ENCODE results near the gene IKBKE.

Gene IKBKE

DNA sequence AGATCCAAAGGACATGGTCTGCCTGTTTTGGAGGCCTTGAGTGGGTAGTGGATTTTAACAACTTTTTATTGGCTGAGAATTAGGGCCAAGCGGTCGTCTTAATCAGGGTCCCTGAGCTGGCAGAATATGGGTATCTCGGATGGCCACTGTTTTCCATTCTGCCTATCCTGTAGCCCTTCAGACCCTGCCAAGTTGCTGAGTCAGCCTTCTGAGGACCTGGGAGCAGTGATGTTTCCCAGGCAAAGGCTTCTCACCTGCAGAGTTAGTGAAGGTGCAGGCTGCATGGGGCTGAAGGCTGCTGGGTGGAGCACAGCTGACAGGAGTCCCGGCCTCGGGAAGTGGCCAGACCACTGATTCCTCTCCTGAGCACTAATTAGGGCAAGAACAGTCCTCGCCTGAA is 48.5 kb downstream of the IKBKE start:
- H3K27me3 ChIP-seq (ENCODE audit: insufficient read depth, low read length): no peaks in the 10 kb centered on the region
- H3K4me1 ChIP-seq (ENCODE audit: insufficient read depth, low read length): no peaks in the 10 kb centered on the region
- no peak overlapping the region for H3K4me3 ChIP-seq (ENCODE audit: low read length)
- no peak overlapping the region for H3K27ac ChIP-seq (ENCODE audit: low read length)
- H3K36me3 ChIP-seq (ENCODE audit: insufficient read depth, low read depth, low read length): no peaks in the 10 kb centered on the region
- no peak overlapping the region for H3K9ac ChIP-seq (ENCODE audit: low read depth, low read length)
- no peaks in the 10 kb centered on the region for H3K9me3 ChIP-seq (ENCODE audit: insufficient read depth, low read depth, low read length)

DNA sequence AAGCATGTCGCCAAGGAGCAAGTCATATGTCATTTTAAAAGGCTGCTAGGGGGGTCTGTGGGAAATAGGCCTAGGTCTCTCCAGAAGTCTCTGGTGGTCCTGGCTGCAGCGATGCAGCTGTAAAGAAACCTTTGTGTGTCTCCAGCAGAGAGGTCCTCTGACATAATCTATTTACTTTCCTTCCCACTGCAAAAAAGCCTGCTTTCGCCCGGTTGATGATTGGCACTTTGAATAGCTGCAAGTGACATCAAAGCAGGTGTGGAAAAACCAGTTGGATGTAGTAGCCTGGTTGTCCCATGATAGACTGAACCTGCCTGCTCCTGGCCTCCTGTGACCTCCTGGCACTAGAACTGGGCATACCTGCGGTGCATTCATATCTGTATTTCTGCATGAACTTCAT is 50.9 kb downstream of the IKBKE start:
- Histone ChIP-seq H3K27ac (ENCODE audit: low read length) (no peak overlapping the region), H3K36me3 (ENCODE audit: insufficient read depth, low read depth, low read length) (no peaks in the 10 kb centered on the region), H3K27me3 (ENCODE audit: insufficient read depth, low read length) (no peaks in the 10 kb centered on the region), H3K4me3 (ENCODE audit: low read length) (no peak overlapping the region), H3K9me3 (ENCODE audit: insufficient read depth, low read depth, low read length) (no peaks in the 10 kb centered on the region), H3K4me1 (ENCODE audit: insufficient read depth, low read length) (no peaks in the 10 kb centered on the region), H3K9ac (ENCODE audit: low read depth, low read length) (no peak overlapping the region)

DNA sequence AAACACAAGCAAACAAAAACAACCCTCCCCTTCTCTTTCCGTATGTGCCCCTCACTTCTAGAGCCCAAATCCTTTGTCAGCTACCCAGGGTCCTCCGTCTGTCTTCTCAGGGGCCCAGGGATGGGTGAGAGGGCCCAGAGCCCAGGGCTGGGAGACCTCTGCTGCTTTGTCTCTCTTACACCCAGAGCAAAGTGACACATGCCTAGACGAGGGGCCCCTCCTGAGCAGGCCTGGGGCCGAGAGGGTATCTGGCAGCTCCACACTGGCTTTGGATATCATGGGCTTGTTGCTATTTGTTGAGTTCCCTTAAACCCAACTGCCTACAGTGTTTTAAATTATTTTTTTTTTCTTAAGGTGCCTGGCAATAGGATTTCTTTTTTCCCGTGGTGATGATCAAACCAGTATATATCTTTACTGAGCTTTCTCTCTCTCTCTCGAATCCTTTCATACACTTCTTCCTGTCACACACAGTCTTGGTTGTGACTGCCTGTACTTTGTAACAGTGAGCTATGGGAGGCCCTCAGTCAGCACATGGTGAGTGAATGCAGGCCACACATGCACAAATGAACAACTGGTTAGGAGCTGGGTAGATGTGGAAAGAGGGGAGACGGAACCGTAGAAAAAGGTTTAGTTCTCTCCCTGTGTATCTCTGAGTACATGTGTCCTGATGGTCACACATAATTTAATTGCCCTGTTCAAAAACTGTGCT is 51.6 kb downstream of the IKBKE start:
- Histone ChIP-seq H3K4me3 (ENCODE audit: low read length) (no peak overlapping the region), H3K27me3 (ENCODE audit: insufficient read depth, low read length) (no peaks in the 10 kb centered on the region), H3K9ac (ENCODE audit: low read depth, low read length) (no peak overlapping the region), H3K27ac (ENCODE audit: low read length) (no peak overlapping the region), H3K36me3 (ENCODE audit: insufficient read depth, low read depth, low read length) (no peaks in the 10 kb centered on the region), H3K4me1 (ENCODE audit: insufficient read depth, low read length) (no peaks in the 10 kb centered on the region), H3K9me3 (ENCODE audit: insufficient read depth, low read depth, low read length) (no peaks in the 10 kb centered on the region)

DNA sequence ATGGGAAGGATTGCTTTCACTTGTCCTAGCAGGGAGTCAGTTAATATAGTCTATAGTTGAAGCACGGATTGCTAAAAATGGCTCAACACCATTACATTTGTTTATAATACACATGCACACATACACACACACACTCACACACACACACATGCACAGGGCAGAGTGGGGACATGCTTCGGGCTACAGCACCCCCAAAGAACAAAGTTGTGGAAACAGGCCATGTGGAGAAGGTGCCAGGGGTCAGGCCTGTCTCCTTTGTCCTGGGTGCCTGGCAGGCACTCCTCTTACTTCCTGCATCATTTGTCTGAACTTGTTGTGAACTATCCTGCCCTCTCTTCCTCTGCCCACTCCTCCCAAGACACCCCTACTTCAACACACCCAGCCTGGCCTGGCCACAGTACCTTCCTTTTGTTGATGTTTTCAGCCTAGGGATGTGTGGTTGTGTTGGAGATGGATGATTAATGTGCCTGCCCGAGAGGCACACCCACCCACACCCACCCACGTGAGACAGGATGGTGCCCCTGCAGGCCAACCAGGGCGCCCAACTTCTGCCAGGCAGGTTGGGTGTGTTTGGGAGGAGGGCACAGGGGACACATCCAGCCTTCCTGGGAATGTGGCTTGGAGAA is 54.6 kb downstream of the IKBKE start:
- no peak overlapping the region for H3K4me3 ChIP-seq (ENCODE audit: low read length)
- H3K9me3 ChIP-seq (ENCODE audit: insufficient read depth, low read depth, low read length): no peaks in the 10 kb centered on the region
- H3K27ac ChIP-seq (ENCODE audit: low read length): no peak overlapping the region
- no peaks in the 10 kb centered on the region for H3K27me3 ChIP-seq (ENCODE audit: insufficient read depth, low read length)
- no peak overlapping the region for H3K9ac ChIP-seq (ENCODE audit: low read depth, low read length)
- no peaks in the 10 kb centered on the region for H3K4me1 ChIP-seq (ENCODE audit: insufficient read depth, low read length)
- no peaks in the 10 kb centered on the region for H3K36me3 ChIP-seq (ENCODE audit: insufficient read depth, low read depth, low read length)

DNA sequence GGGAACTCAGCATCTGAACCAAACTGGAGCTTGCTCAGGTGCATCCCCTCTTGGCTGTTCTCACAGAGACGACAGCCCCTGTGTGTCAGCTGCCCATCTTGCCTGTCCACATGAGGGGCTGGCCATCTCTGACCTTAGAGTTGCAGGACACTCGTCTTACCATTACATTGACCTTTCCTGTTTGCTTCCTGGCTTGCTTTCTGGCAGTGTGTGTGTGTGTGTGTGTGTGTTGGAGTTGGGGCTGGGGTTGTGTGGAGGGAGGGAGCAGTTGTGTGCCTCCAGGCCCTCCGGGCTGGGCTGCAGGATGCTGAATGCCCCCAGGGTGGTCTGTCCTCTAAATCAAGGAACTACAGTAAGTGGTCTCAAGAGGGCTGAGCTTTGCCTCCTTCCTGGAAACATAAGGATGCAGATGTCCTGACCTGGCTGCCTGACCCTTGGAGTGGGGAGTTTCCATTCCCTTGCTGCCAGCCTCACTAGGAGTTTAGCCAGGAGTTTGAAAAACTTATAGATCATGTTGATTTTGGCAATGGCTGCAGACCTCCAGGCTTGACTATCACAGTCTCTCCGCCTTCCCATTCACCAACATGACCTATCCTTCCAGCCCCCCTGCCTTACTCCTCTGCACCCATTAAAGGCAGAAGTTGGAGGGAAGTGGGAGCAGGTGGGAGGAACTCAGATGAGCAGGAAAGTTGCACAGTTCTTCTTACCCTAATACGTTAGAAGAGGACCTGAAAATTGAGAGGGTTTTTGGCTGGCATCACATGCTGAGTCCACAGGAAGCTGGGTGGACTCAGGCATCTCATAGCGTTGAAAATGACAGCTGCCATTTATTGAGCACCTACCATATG is 56.0 kb downstream of the IKBKE start:
- Histone ChIP-seq H3K4me1 (ENCODE audit: insufficient read depth, low read length) (no peaks in the 10 kb centered on the region), H3K9me3 (ENCODE audit: insufficient read depth, low read depth, low read length) (no peaks in the 10 kb centered on the region), H3K36me3 (ENCODE audit: insufficient read depth, low read depth, low read length) (no peaks in the 10 kb centered on the region), H3K4me3 (ENCODE audit: low read length) (no peak overlapping the region), H3K9ac (ENCODE audit: low read depth, low read length) (no peak overlapping the region), H3K27ac (ENCODE audit: low read length) (no peak overlapping the region), H3K27me3 (ENCODE audit: insufficient read depth, low read length) (no peaks in the 10 kb centered on the region)

DNA sequence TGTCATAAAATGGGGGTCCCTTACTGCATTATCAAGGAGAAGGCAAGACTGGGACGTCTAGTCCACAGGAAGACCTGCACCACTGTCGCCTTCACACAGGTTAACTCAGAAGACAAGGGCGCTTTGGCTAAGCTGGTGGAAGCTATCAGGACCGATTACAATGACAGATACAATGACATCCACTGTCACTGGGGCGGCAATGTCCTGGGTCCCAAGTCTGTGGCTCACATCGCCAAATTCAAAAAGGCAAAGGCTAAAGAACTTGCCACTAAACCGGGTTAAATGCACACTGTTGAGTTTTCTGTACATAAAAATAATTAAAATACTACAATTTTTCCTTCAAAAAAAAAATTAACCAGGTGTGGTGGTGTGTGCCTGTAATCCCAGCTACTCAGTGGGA is 59.1 kb downstream of the IKBKE start:
- H3K36me3 ChIP-seq (ENCODE audit: insufficient read depth, low read depth, low read length): no peaks in the 10 kb centered on the region
- H3K4me3 ChIP-seq (ENCODE audit: low read length): no peak overlapping the region
- H3K9ac ChIP-seq (ENCODE audit: low read depth, low read length): no peak overlapping the region
- no peaks in the 10 kb centered on the region for H3K9me3 ChIP-seq (ENCODE audit: insufficient read depth, low read depth, low read length)
- H3K27ac ChIP-seq (ENCODE audit: low read length): no peak overlapping the region
- H3K27me3 ChIP-seq (ENCODE audit: insufficient read depth, low read length): no peaks in the 10 kb centered on the region
- H3K4me1 ChIP-seq (ENCODE audit: insufficient read depth, low read length): no peaks in the 10 kb centered on the region

DNA sequence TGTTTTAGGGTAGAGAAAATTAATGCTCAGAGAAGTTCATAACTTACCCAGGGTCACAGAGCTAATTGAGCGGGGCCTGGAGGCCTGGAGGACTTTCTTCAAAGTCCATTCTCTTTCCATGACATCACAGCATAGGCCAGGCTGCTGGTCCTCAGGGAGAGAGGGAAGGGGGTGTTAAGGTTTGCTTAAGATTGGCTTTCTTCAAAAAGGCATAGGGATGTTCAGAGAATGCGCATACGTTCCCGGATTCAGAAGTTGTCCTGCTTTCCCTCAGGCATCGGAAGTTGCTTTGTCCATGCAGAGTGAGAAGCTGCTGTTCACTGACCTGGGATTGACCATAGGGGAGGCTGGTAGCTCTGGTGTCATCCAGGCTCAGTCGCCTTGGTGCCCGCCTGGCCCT is 62.1 kb downstream of the IKBKE start:
- H3K27ac ChIP-seq (ENCODE audit: low read length): no peak overlapping the region
- no peaks in the 10 kb centered on the region for H3K4me1 ChIP-seq (ENCODE audit: insufficient read depth, low read length)
- no peaks in the 10 kb centered on the region for H3K27me3 ChIP-seq (ENCODE audit: insufficient read depth, low read length)
- no peak overlapping the region for H3K9ac ChIP-seq (ENCODE audit: low read depth, low read length)
- no peak overlapping the region for H3K4me3 ChIP-seq (ENCODE audit: low read length)
- H3K36me3 ChIP-seq (ENCODE audit: insufficient read depth, low read depth, low read length): no peaks in the 10 kb centered on the region
- H3K9me3 ChIP-seq (ENCODE audit: insufficient read depth, low read depth, low read length): no peaks in the 10 kb centered on the region

DNA sequence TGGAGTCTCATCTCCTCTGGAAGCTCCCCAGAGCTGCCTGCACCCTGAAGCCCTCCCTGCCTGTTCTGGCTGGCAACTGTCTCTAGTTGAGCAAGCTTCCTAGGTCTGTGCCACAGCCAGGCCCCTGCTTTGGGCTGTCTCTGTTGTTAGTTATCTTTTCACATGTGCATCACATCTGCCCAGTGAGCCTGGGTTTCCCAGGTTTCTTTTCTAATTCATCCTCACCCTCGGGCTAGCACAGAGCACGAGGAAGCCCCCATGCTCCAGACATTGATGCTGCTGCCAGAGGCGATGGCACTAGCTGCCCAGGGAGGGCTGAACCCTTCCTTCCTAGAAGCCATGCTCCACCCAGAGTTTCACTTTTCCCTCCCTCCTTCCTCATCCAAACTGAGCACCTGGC is 64.3 kb downstream of the IKBKE start:
- no peak overlapping the region for H3K4me3 ChIP-seq (ENCODE audit: low read length)
- H3K4me1 ChIP-seq (ENCODE audit: insufficient read depth, low read length): no peaks in the 10 kb centered on the region
- H3K36me3 ChIP-seq (ENCODE audit: insufficient read depth, low read depth, low read length): no peaks in the 10 kb centered on the region
- no peak overlapping the region for H3K9ac ChIP-seq (ENCODE audit: low read depth, low read length)
- no peaks in the 10 kb centered on the region for H3K27me3 ChIP-seq (ENCODE audit: insufficient read depth, low read length)
- H3K27ac ChIP-seq (ENCODE audit: low read length): no peak overlapping the region
- no peaks in the 10 kb centered on the region for H3K9me3 ChIP-seq (ENCODE audit: insufficient read depth, low read depth, low read length)

DNA sequence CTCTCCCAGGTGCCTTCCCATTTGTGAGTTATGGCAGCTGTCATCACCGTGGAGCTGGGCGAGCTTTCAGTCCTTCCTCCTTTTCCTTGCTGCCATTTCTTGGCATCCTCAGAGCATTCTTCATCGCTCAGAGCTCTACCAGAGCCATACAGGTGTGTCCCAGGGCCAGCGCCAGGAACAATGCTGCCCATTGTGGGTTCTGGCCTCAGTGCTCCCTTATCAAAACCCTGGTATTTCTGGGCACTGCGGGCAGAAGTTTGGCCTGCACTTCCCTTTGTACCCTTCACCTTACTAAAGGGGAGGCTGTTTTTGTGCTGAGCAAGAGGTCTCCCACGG is 65.5 kb downstream of the IKBKE start:
- Histone ChIP-seq H3K4me3 (ENCODE audit: low read length) (no peak overlapping the region), H3K9me3 (ENCODE audit: insufficient read depth, low read depth, low read length) (no peaks in the 10 kb centered on the region), H3K4me1 (ENCODE audit: insufficient read depth, low read length) (no peaks in the 10 kb centered on the region), H3K27ac (ENCODE audit: low read length) (no peak overlapping the region), H3K36me3 (ENCODE audit: insufficient read depth, low read depth, low read length) (no peaks in the 10 kb centered on the region), H3K27me3 (ENCODE audit: insufficient read depth, low read length) (no peaks in the 10 kb centered on the region), H3K9ac (ENCODE audit: low read depth, low read length) (no peak overlapping the region)

DNA sequence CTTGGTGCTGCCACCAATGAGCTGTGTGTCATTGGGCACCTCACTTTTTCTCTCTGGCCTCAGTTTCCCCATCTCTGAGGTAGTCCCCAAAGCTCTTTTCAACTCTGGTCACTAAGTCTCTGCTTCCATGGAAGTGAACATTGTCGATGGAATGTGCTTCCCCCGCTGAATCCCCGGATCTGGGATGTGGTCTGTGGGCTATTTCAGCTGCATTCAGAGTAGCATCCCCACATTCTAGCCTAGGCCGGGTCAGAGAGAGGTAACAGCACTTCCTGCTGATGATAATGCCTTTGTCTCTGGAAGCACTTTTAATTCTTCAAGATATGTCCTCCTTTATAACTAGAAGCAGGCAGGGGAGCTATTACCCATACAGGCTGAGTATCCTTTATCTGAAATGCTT is 66.9 kb downstream of the IKBKE start:
- no peaks in the 10 kb centered on the region for H3K9me3 ChIP-seq (ENCODE audit: insufficient read depth, low read depth, low read length)
- no peaks in the 10 kb centered on the region for H3K36me3 ChIP-seq (ENCODE audit: insufficient read depth, low read depth, low read length)
- H3K27ac ChIP-seq (ENCODE audit: low read length): no peak overlapping the region

DNA sequence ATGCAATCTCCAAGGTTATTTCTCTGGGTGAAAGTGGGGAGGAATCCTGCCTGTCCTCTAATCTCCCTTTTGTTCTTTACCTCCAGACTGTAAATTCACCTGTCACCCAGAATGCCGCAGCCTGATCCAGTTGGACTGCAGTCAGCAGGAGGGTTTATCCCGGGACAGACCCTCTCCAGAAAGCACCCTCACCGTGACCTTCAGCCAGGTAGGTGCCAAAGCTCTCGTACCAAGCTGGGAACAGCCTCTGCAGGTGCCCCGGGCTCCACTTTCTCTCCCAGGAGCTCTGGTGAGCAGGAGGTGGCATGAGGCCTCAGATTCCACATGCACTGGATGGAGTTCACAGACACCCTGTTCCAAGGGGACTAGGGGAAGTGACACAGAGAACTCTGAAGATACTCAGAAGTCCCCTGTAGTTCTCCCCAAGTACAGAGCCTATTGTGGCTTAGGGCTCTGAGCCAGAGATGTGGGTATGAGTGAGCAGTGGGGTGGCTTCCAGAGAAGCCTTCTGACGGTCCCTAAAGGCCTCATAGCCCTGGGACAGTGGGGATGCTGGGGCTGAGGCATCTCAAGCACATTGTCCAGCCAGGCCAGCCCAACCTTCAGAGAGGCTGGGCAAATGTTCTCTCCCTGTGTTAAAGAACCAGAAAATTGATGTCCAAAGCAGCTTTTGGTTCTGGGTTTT is 68.0 kb downstream of the IKBKE start:
- no peaks in the 10 kb centered on the region for H3K27me3 ChIP-seq (ENCODE audit: insufficient read depth, low read length)
- no peak overlapping the region for H3K4me3 ChIP-seq (ENCODE audit: low read length)
- no peaks in the 10 kb centered on the region for H3K36me3 ChIP-seq (ENCODE audit: insufficient read depth, low read depth, low read length)
- no peaks in the 10 kb centered on the region for H3K9me3 ChIP-seq (ENCODE audit: insufficient read depth, low read depth, low read length)
- H3K9ac ChIP-seq (ENCODE audit: low read depth, low read length): no peak overlapping the region
- no peak overlapping the region for H3K27ac ChIP-seq (ENCODE audit: low read length)
- no peaks in the 10 kb centered on the region for H3K4me1 ChIP-seq (ENCODE audit: insufficient read depth, low read length)

More for the DNA sequence above, 66.9 kb downstream of the IKBKE start:
- no peak overlapping the region for H3K4me3 ChIP-seq (ENCODE audit: low read length)
- no peaks in the 10 kb centered on the region for H3K4me1 ChIP-seq (ENCODE audit: insufficient read depth, low read length)
- H3K27me3 ChIP-seq (ENCODE audit: insufficient read depth, low read length): no peaks in the 10 kb centered on the region
- no peak overlapping the region for H3K9ac ChIP-seq (ENCODE audit: low read depth, low read length)
